ENCODE measurements around the gene HIP1.
"Not testable (repeated sequence)": the region's sequence is repeated elsewhere in the genome, so short reads cannot be mapped to it uniquely, and the experiment has no call there.

The HIP1 gene

DNA sequence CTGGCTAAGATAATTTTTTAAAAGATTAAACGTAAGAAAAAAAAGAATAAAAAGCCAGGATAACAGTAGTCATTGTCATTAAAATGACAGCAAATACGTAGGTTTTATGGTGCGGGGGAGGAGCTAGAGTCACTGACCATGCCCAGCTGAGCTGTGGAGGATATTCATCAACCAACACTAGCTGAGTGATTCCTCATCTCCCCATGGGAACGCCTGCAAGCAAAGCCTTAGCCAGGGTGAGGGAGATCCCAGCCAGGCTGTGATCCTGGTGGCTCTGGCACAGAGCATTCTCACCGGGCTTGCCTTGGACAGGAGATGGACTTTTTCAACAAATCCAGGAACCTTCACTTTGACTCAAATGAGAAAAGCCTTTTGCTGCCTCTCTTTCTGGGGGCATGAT, 94.2 kb downstream of the HIP1 start:
- DNase-seq (ENCODE audit: low read depth), result no peak

DNA sequence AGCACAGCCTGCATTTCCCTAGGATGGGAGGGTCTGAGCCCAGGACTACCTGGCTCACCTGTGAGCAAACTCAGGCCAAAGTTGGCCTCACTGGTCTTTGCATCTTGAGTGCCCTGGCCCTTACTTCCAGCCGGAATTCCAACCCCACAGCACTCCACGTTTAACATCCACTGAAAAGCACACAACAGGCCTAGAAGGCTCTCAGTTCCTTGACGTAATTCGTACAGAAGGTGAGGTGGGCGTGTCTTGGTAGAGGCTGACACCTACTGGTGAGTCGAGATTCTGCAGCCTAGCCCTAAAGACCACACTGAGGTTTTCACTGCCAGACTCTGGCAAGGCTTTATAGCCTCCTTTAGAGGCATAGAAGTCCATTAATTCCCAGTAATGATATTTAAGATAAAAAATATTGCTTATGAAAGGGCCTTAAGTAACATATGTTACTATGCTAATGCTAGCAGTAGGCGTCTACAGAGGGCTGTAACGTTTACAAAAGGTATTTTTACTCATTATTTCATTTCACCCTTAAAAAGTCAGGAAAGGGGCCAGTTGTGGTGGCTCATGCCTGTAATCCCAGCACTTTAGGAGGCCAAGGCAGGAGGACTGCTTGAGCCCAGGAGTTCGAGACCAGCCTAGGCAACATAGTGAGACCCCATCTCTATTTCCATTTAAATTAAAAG, 95.8 kb downstream of the HIP1 start:
- peak; percentile 79 for DNase-seq (ENCODE audit: low read depth)

DNA sequence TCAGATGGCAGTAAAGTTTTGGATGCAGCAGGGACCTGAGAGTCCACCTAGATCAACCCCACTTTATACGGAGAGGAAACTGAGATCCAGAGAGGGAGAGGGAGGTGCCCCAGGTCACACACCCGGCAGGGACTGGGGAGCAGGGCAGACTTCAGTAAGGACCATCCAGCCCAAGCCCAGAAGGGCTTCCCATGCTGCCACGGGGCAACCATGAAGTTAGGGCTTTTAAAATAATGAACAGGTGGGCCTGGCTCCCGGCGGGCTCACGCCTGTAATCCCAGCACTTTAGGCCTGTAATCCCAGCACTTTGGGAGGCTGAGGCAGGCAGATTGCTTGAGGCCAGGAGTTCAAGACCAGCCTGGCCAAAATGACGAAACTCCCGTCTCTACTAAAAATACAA, 98.5 kb downstream of the HIP1 start:
- no peak for DNase-seq (ENCODE audit: low read depth)

DNA sequence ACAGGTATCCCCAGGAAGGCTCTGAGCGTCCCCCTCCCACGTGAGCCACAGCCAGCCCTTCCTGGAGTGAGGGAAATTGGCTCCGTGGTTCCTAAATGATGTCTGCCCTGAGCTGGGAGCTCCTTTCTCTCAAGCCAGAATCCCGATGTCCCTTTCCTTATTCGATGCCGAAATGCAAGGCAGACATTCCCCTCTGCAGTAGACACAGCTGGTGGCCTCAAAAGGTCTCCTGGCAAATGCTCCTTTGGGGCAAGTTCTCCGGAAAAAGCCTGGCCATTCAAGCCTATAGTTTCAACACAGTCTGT, 98.9 kb downstream of the HIP1 start:
- no peak for DNase-seq (ENCODE audit: low read depth)

DNA sequence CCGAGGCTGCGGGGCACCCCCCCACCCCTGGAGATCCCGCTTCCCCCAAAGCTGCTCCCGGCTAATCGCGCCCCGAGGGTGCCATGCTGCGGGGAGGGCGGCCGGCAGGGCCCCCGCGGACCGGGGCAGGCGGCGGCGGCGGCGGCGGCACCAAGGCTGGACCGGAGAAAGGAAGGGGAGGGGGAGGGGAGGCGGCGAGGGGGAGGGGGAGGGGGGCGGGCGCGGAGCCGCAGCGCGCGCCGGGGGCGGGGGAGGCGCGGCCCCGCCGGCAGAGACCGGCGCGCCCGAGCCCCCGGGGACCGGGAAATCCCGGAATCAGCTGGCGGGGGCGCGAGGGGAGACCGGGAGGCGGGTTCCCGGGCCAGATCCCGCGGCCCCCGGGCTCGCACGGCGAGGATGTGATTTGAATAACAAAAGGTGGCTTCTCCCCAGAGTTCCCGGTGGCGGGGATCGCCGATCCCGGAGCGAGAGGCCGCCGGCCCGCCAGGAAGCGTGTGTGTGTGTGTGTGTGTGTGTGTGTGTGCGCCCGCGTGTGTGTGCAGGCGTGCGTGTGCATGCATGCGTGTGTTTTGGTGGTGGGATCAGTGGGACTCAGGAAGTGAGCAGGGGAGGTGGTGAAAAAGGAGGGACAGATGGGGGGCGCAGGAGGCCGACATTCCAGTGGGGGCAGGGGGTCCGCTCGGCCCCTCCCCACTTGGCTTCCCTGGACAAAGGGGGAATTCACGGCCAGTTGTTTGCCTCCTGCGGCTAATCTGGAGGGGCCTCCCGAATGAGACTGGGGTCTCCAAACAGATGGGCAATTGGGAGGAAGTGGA, 99.5 kb downstream of the HIP1 start:
- peak; percentile 28 for DNase-seq (ENCODE audit: low read depth)

DNA sequence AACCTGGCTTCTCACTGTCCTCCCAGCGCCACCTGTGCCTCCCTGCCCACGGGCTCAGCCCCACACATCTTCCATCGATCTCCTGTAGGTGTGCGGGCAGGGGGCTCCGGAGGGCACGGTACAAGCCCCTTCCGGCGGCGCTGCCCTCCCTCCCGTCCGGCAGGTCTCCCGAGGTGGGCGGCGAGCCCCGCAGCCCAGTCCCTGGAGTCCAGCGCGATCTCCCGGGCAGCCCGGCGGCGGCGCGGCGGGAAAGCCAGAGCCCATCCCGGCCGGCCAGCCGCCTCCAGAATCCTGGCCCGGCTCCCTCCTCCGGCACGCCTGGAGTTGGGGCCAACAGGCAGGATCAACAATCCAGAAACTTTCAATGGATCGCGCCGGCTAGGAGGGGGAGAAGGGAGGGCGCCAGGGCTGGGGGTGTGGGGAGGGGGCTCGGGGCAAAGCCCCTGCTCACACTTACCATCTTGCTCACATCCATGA, 100.1 kb downstream of the HIP1 start:
- DNase-seq (ENCODE audit: low read depth), result no peak

DNA sequence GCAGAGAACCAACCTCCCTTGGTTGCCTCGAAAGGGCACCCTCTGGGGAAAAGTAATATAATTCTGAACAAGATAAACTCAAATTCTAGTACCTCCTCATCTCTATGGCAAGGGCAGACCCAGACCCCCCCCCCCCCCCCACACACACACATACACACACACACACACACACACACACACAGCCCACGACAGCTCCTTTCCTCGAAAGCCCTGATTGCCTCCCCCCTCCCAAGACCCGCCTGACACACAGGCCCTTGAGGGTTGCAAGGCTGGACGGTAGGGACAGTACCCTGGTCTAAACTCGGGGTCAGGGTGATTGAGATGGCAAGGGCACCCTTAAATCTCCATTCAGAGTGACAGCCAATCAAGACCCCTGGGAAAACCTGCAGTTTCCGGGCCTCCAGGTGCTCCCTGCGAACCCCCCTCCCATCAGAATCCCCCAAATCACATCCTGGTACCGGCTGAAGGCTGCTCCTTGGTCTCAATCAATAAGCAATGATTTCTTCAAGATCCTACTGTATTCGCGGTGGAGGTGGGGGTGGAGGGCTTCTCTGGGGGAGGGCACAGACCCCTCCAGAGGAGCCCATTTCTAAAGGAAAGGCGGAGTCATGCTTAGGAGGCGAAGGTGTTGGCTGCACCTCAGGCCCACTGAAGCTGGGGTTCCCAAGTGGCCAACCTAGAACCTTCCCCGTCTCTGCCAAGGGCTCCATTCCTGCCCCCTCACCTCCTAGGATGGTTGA, 100.7 kb downstream of the HIP1 start:
- no peak for DNase-seq (ENCODE audit: low read depth)

DNA sequence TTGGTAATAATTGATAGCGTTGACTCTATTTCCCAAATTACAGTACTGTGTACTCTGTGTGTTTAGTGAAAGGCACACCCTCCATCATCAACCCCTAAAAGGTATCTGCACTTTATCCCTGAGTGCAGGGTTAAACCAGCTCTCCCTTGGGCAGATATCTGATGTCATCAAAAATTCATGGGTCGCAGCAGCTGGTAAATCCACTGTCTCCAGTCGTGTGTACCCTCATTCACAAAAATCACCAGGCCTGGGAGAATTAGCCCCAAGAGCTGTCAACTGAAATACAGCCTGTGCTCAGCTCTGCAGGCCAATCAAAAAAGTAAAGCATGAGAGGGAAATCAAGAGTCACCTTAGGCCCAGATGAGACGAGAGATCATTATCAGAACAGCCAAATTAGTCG, 103.7 kb downstream of the HIP1 start:
- DNase-seq (ENCODE audit: low read depth), result no peak

DNA sequence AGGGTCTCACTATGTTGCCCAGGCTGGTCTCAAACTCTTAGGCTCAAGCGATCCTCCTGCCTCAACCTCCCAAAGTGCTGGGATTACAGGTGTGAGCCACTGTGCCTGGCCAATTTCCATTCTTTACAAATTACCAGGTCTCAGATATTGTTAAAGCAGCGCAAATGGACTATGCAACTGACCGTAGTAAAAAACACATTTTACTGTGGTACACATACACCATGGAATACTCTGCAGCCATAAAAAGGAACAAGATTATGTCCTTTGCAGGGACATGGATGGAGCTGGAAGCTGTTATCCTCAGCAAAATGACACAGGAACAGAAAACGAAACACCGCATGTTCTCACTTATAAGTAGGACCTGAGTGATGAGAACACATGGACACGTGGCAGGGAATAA, 106.2 kb downstream of the HIP1 start:
- not testable (repeated sequence) for DNase-seq (ENCODE audit: low read depth)

DNA sequence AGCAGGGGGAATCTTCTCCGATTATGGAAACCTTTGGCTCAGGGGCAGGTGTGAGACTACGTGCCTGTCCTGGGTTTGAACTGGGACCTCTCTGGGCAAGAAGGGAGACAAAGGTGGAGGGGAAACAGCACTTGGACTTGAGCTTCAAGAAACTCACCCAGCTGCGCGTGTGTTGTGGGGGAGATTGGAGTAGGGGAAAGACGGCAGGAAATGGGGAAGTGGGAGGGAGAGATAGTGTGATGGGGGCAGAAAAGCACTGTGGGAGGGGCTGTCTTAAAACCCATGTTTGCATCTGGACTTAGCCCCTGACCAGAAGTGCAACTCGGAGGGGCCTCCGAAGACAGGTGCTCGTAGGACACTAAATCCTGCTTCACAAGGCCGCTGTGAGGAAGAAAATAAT, 107.0 kb downstream of the HIP1 start:
- DNase-seq (ENCODE audit: low read depth), result no peak

DNA sequence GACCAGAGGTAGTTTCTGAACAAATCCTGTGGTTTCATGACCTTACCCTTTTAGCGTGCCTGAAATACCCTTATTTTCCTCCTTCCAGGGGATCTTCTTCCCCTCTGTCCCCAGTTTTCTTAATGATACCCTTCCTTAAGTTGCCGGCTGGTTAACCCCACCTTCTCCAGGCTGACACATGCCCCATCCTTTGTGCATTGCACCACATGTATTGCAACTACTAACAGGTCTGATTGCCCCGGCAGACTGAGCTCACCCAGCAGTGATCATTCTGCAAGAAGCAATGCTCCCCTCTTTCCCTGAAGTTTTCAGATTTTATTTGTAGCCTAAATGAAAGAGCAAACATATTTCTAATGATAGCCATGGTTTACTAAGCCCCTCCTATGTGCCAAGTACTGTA, 108.2 kb downstream of the HIP1 start:
- DNase-seq (ENCODE audit: low read depth), result peak; percentile 69

DNA sequence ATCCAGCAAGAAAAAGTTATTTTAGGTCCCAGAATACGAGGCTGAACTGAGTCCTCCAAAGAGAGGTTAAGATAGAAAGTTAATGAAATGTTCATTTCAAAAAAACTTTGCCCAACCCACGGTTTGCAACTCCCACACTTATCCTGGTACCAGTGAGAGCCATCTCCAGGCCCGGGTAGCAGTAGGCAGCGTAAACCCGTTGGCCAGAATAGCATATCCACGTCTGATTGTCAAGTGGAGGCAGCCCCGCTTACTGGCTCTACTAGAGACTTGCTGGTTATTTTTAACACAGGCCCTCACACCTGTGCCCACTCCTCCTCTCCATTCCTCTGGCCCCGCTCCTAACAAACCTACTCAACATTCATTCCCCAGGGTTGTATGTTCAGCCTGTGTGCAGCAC, 109.7 kb downstream of the HIP1 start:
- DNase-seq (ENCODE audit: low read depth), result peak; percentile 77

DNA sequence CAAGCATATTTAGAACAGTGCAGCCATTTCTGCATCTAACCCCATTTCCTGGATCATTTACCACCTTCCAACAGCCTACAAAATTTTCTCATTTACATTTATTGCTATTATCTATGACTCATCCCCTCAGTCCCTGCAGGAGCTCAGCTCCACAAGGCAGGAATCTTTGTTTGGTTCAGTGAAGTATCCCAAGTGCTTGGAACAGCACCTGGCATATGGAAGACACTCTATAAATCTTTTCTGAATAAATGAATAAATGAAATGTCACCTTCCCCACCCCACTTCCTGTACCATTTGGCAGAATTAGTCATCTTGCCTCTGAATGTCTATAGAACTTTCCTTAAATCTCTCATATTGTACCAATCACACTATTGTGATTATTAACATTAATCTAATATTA, 110.7 kb downstream of the HIP1 start:
- no peak for DNase-seq (ENCODE audit: low read depth)

DNA sequence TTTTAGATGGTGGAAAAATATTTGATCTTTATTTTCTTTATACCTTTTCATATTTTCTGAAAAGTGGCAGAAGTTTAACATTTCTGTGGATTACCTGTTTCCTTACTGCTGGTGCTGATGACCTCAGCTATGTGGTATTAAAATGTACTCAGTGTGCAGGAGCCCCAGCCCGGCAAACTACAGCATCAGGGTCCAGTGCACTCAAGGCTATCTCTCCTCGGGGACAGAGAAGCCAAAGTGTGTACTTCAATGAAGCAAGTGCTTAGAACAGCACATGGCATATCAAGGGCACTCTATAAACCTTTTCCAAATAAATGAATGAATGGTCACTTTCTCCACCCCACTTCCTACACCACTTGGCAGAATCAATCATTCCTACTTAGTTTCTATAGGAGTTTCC, 111.8 kb downstream of the HIP1 start:
- no peak for DNase-seq (ENCODE audit: low read depth)

DNA sequence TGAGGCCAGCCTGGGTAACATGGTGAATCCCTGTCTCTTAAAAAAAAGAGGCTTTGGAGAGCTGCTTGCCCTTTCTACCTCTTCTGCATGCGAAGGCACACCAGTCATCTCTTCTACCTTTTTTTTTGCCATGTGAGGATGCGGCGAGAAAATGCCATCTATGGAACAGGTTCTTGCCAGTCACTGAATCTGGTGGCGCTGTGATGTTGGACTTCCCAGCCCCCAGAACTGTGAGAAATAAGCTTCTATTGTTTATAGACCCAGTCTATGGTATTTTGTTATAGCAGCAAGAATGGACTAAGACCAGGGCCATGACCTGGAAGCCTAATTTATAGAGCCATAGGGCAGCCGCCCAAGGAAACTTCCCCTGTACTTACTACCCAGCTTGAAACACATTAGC, 112.9 kb downstream of the HIP1 start:
- DNase-seq (ENCODE audit: low read depth), result no peak

DNA sequence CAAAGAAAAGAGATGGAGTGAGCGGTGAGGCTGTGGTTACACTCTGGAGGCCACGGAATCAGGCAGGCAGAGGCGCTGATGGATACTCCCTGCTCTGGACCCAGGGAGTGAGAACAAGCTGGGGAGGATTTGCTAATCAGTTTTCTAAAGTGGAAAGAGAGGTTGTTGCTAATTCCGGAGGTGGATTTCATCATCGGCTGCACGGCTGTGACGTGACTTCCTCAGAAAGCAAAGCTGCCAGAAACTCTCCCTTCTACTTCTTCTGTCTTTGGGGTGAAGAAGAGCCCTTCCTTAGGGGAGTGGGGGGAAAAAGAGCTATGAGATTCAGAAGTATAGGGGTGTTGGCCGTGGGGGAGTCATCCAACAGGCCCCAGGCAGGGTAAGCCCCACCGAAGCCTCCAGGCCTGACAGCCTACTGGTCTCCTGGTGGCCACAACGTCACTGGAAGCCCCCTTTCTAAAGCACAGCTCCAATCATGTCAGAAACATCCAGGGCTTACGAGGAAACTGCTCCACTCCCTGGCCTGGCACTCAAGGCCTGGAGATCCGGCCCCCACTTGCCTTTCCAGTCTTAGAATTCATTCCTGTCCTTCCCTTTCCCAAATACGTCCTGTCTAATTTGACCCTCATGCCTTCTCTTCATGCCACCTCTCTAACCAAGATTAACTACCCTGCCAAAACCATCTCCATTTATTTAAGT, 114.5 kb downstream of the HIP1 start:
- peak; percentile 96 for DNase-seq (ENCODE audit: low read depth)

DNA sequence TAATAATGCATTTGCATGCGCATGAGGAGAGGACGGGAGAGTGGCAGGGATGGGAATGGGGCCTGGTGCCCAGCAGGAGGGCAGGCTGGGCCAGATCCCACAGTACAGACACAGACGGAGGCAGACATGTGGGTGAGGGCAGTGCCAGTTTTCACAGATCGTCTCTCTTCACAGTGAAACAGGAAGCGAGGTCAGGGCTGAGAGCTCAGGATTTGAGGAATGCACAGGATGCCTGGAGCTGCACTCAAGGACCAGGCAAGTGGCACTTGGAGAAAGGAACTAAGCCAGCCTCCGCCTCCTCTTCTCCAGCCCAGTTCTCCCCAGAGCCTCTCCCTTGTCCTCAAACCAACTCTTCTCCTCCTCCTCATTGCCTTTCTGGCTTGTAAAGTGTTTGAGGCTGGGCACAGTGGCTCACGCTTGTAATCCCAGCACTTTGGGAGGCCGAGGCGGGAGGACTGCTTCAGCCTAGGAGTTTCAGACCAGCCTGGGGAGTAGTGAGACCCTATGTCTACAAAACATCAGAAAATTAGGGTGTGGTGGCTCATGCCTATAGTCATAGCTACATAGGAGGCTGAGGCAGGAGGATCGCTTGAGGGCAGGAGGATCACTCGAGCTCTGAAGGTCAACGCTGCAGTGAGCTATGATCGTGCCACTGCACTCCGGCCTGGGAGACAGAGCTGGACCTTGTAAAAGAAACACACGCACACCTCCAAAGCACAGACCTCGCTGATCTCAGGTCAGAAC, 115.2 kb downstream of the HIP1 start:
- DNase-seq (ENCODE audit: low read depth), result no peak

DNA sequence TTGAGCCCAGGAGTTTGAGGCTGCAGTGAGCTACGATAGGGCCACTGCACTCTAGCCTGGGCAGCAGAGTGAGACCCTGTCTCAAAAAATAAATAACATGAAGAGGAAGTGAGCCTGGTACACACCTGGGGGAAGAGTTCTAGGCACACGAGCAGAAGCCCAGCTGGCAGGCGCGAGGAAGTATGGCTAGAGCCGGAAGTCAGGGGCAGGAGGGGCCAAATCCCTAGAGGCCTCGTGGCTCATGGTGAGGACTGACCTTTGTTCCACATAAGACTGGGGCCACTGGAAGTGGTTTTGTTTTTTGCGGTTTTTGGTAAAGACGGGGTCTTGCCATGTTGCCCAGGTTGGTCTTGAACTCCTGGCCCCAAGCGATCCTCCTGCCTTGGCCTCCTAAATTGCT, 117.6 kb downstream of the HIP1 start:
- no peak for DNase-seq (ENCODE audit: low read depth)

DNA sequence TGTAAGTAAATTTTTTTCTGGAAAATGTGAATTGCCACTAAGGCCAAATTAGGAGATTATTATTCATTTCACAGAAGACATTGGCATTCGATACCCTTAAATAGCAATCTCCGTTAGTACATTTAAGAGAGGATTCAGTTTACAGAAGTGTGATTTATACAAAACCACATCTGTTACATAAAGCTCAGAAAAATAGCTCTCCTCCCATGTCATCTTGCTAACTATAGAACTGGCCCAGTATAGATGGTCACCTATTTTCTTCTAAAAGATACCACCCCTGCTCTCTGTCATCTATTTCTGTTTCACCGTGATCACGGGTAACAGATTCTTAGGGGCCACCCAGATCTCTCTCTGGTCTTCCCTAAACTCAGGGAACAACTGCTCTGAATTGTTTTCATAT, 119.1 kb downstream of the HIP1 start:
- no peak for DNase-seq (ENCODE audit: low read depth)

DNA sequence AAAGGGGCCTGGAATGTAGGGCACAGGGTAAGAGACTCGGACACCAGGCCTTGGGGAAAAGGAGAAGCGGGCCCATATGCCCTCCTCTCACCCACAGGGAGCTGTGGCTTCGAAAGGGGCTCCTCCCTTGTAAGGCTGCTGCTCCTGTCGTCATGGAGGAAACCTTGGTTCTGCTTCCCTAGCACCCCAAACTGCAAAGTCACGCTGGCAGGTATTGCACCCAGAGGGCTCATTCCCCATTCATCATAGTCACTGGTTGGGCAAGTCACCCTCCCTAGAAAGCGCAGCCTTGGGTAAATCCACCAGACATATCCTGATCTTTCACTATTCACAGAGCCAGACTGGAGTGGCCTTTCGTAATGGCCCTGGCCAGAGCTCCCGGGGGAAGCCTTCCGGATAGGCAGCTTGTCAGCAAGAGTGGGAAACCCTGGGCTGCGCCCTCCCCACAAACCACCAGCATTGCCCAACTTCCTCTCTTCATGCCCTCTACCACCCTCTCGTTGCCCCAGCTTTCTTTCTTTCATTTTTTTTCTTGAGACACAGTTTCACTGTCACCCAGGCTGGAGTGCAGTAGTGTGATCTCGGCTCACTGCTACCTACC, 121.0 kb downstream of the HIP1 start:
- peak; percentile 97 for DNase-seq (ENCODE audit: low read depth)

DNA sequence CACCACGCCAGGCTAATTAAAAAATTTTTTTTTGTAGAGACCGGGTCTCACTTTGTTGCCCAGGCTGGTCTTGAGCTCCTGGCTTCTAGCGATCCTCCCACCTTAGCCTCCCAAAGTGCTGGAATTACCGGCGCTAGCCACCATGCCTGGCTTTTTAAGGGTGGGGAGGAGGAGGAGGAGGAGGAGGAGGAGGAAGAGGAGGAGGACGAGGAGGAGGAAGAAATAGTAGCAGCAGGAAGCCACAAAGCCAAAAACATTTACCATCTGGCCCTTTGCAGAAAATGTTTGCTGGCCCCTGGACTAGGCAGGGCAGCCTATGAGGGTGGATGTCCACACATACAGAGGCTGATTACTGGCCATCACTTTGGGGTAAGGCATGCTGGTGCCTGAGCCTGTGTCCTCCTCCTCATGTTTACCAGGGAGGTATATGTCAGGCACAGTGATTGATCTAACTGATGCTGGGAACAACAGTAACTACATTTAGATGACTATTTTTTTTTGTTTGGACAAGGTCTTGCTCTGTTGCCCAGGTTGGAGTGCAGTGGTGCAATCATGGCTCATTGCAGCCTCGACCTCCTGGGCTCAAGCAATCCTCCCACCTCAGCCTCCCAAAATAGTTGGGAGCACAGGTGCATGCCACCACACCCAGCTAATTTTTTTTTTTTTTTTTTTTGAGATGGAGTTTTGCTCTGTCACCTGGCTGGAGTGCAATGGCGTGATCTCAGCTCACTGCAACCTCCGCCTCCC, 122.1 kb downstream of the HIP1 start:
- DNase-seq (ENCODE audit: low read depth), result no peak
